Measurements from ENCODE around the gene RCN1.
"Not testable (repeated sequence)": the region's sequence is repeated elsewhere in the genome, so short reads cannot be mapped to it uniquely, and the experiment has no call there.

RCN1 gene

GRCh38 chr11:32090545-32091370 lies at the start of gene RCN1:
TSS of gene RCN1 (plus strand) at chr11:32091074. CDS start at chr11:32091197, 123 bp downstream.
- DNase-seq (ENCODE audit: low read depth in 2 of 2): no peak

- DNase-seq (ENCODE audit: low read depth in 2 of 2): no peak
Measured at GRCh38 chr11:32043737-32044136, 47.1 kb upstream of the RCN1 start.

GRCh38 chr11:32044158-32044863 lies 46.6 kb upstream of the RCN1 start:
- no peak for DNase-seq (ENCODE audit: low read depth in 2 of 2)

GRCh38 chr11:32045456-32045855 lies 45.4 kb upstream of the RCN1 start:
- DNase-seq (ENCODE audit: low read depth in 2 of 2): no peak

GRCh38 chr11:32050264-32050663 lies 40.6 kb upstream of the RCN1 start:
- no peak for DNase-seq (ENCODE audit: low read depth in 2 of 2)

- peak in 1 of 2 donors; percentile 21 for DNase-seq (ENCODE audit: low read depth in 2 of 2)
Measured at GRCh38 chr11:32052215-32052614, 38.7 kb upstream of the RCN1 start.

- DNase-seq (ENCODE audit: low read depth in 2 of 2): no peak
Measured at GRCh38 chr11:32053151-32053888, 37.6 kb upstream of the RCN1 start.

GRCh38 chr11:32055861-32056260 lies 35.0 kb upstream of the RCN1 start:
- DNase-seq (ENCODE audit: low read depth in 2 of 2): no peak

- no peak for DNase-seq (ENCODE audit: low read depth in 2 of 2)
Measured at GRCh38 chr11:32056438-32056837, 34.4 kb upstream of the RCN1 start.

GRCh38 chr11:32059686-32060462 lies 31.0 kb upstream of the RCN1 start:
- no peak for DNase-seq (ENCODE audit: low read depth in 2 of 2)

GRCh38 chr11:32062540-32062939 lies 28.3 kb upstream of the RCN1 start:
- DNase-seq (ENCODE audit: low read depth in 2 of 2): no peak

GRCh38 chr11:32063031-32063430 lies 27.8 kb upstream of the RCN1 start:
- DNase-seq (ENCODE audit: low read depth in 2 of 2): not testable (repeated sequence)

- DNase-seq (ENCODE audit: low read depth in 2 of 2): no peak
Measured at GRCh38 chr11:32065865-32066629, 24.8 kb upstream of the RCN1 start.

GRCh38 chr11:32068134-32068870 lies 22.6 kb upstream of the RCN1 start:
- DNase-seq (ENCODE audit: low read depth in 2 of 2): no peak

GRCh38 chr11:32069361-32070058 lies 21.4 kb upstream of the RCN1 start:
- no peak for DNase-seq (ENCODE audit: low read depth in 2 of 2)

GRCh38 chr11:32070692-32071091 lies 20.2 kb upstream of the RCN1 start:
- DNase-seq (ENCODE audit: low read depth in 2 of 2): no peak

GRCh38 chr11:32071811-32072210 lies 19.1 kb upstream of the RCN1 start:
- no peak for DNase-seq (ENCODE audit: low read depth in 2 of 2)

- DNase-seq (ENCODE audit: low read depth in 2 of 2): no peak
Measured at GRCh38 chr11:32072872-32073643, 17.8 kb upstream of the RCN1 start.

- DNase-seq (ENCODE audit: low read depth in 2 of 2): no peak
Measured at GRCh38 chr11:32073644-32074026, 17.2 kb upstream of the RCN1 start.

All from stimulated activated CD4-positive, alpha-beta T cell treated with anti-CD3 and anti-CD28 coated beads, Interleukin-1b, Interleukin-23, amount 100 ng/mL, for 1 hour (primary cell).